GM12891 (cell line): ENCODE data around the gene GCSAM.

Experiments used
- DNase-seq: peaks from one replicate; pipeline ENCODE4 v3.0.0; 2011; ENCODE audit warnings: low spot score; ENCODE audit not compliant: insufficient read length
- FAIRE-seq: peaks from 2 replicates; lab custom pipeline; 2011; peaks lifted over from hg19 to GRCh38; lab: Jason Lieb, UNC
- PAX5 ChIP-seq: IDR thresholded peaks from 2 replicates; pipeline ENCODE4 v1.6.1; 2011; ENCODE audit warnings: low read length, moderate library complexity, mild to moderate bottlenecking; ENCODE audit not compliant: insufficient read depth, severe bottlenecking
- POLR2A ChIP-seq: IDR thresholded peaks from 2 replicates; pipeline ENCODE4 v1.6.1; 2011; ENCODE audit warnings: low read depth, low read length, control low read depth
- POLR2AphosphoS5 ChIP-seq: IDR thresholded peaks from 2 replicates; pipeline ENCODE4 v1.6.1; 2011; ENCODE audit warnings: low read depth, low read length, control low read depth
- POU2F2 ChIP-seq: IDR thresholded peaks from 2 replicates; pipeline ENCODE4 v1.6.1; 2011; ENCODE audit warnings: low read depth, mild to moderate bottlenecking, control low read depth, low read length, moderate library complexity
- SPI1 ChIP-seq: IDR thresholded peaks from 2 replicates; pipeline ENCODE4 v1.6.1; 2011; ENCODE audit warnings: low read depth, low read length, control low read depth
- TAF1 ChIP-seq: IDR thresholded peaks from 2 replicates; pipeline ENCODE4 v1.6.1; 2011; ENCODE audit warnings: low read depth, low read length, control low read depth

Gene GCSAM

GRCh38 chr3:112130638-112130993 lies 2.4 kb downstream of the GCSAM start:
- FAIRE-seq (peak; percentile 74), DNase-seq (no peak)
- TF ChIP-seq POU2F2 (no peak), POLR2AphosphoS5 (peak; percentile 69; the same call in 1 of the 2 replicates), POLR2A (peak; percentile 66; the same call in 1 of the 2 replicates)

- DNase-seq (no peak), FAIRE-seq (peak; percentile 31)
- TF ChIP-seq POLR2AphosphoS5 (no peak), PAX5 (no peak), POLR2A (no peak)
Measured at GRCh38 chr3:112129925-112130637, 3.0 kb downstream of the GCSAM start.

GRCh38 chr3:112128843-112129727 lies 4.0 kb downstream of the GCSAM start:
- TF ChIP-seq TAF1 = 0 out of 2 replicates have a peak, but pooled peaks have one; percentile 32
- TF ChIP-seq POLR2A = peak; percentile 73
- TF ChIP-seq SPI1 = peak; percentile 84
- TF ChIP-seq POLR2AphosphoS5 = peak; percentile 15; the same call in 1 of the 2 replicates
- TF ChIP-seq PAX5 = no peak
- 0 out of 2 replicates have a peak, but pooled peaks have one; percentile 51 for TF ChIP-seq POU2F2
- FAIRE-seq = peak; percentile 95
- no peak for DNase-seq

- no peak for DNase-seq
- FAIRE-seq = peak; percentile 90
- TF ChIP-seq PAX5 = no peak
- no peak for TF ChIP-seq POU2F2
- peak; percentile 72 for TF ChIP-seq POLR2A
- TF ChIP-seq SPI1 = no peak
- 0 out of 2 replicates have a peak, but pooled peaks have one; percentile 35 for TF ChIP-seq POLR2AphosphoS5
- TF ChIP-seq TAF1 = no peak
Measured at GRCh38 chr3:112127522-112128494, 5.2 kb downstream of the GCSAM start.

- FAIRE-seq (no peak), DNase-seq (no peak)
- no peak for TF ChIP-seq TAF1
- TF ChIP-seq POLR2AphosphoS5 = no peak
- TF ChIP-seq PAX5 = no peak
- TF ChIP-seq SPI1 = no peak
- no peak for TF ChIP-seq POLR2A
- TF ChIP-seq POU2F2 = no peak
Measured at GRCh38 chr3:112126511-112126911, 6.5 kb downstream of the GCSAM start.

GRCh38 chr3:112124907-112125607 lies 8.0 kb downstream of the GCSAM start:
- FAIRE-seq = no peak
- DNase-seq = no peak
- TF ChIP-seq SPI1 (no peak), TAF1 (no peak), POLR2AphosphoS5 (no peak), PAX5 (no peak), POLR2A (no peak), POU2F2 (no peak)

- TF ChIP-seq PAX5 (no peak), SPI1 (peak; percentile 85), POU2F2 (no peak), POLR2AphosphoS5 (no peak), POLR2A (no peak), TAF1 (no peak)
- DNase-seq = no peak
- peak; percentile 62 for FAIRE-seq
Measured at GRCh38 chr3:112123548-112123947, 9.5 kb downstream of the GCSAM start.

- peak; percentile 48; the same call in 1 of the 2 replicates for TF ChIP-seq POLR2AphosphoS5
- TF ChIP-seq POLR2A = peak; percentile 15; the same call in 1 of the 2 replicates
- TF ChIP-seq PAX5 = no peak
- no peak for TF ChIP-seq POU2F2
- DNase-seq (no peak), FAIRE-seq (no peak)
Measured at GRCh38 chr3:112122870-112123269, 10.2 kb downstream of the GCSAM start.
